SK-N-SH (cell line): Measurements from ENCODE around the gene LRCH4. TPM values are rescaled to one million over a fixed set of nuclear protein-coding genes. Genes with fewer than 3 reads are reported as not detected.

ENCODE experiments used
- CTCF ChIA-PET: fragments of 300-600, 350-600 bp; formaldehyde crosslinking; extraction: SDS; loops from one replicate; lab custom pipeline; 2021; lab: Yijun Ruan, JAX
- POLR2A ChIA-PET: fragments of 350-600 bp; sonication (Branson Sonifier 250); formaldehyde crosslinking; extraction: SDS; loops from one replicate; lab custom pipeline; 2020; ENCODE audit warnings: antibody characterized with exemption, inconsistent platforms; lab: Yijun Ruan, JAX
- DNase-seq: peaks from one replicate; pipeline ENCODE4 v3.0.0; 2012
- H2AFZ ChIP-seq: fragments of 200-600 bp; sonication (generic); 2 replicates; pipeline ENCODE4 v1.8.1; 2016; ENCODE audit warnings: antibody characterized with exemption, mild to moderate bottlenecking, low read depth
- H3F3A ChIP-seq: fragments of 200-600 bp; sonication (generic); replicated peaks from 2 replicates; pipeline ENCODE3; 2016; ENCODE audit warnings: antibody characterized with exemption, mild to moderate bottlenecking; ENCODE audit not compliant: insufficient read depth
- H3K27ac ChIP-seq, 2 experiments: fragments of 200-500 bp in 1 of 2; fragments of 200-600 bp in 1 of 2; sonication (Bioruptor generic) in 1 of 2; sonication (generic), shearing (Covaris generic) in 1 of 2; 2 replicates each; pipeline versions ENCODE4 v1.5.1 to v1.6.1; 2014 to 2016; ENCODE audit warnings: low read depth in 2 of 2, inconsistent platforms in 1 of 2, low read length in 1 of 2, mild to moderate bottlenecking in 1 of 2, mixed read lengths in 1 of 2
- H3K27me3 ChIP-seq: fragments of 200-600 bp; sonication (generic), shearing (Covaris generic); 2 replicates; pipeline ENCODE4 v1.6.1; 2016; ENCODE audit warnings: mixed run types; ENCODE audit not compliant: insufficient read depth
- H3K36me3 ChIP-seq, 2 experiments: fragments of 200-500 bp in 1 of 2; fragments of 200-600 bp in 1 of 2; sonication (Bioruptor generic) in 1 of 2; sonication (generic) in 1 of 2; replicated peaks in 1 of 2; 2 replicates each; pipeline versions ENCODE3 to v1.5.1; 2014 to 2016; ENCODE audit warnings: low read length in 1 of 2, mild to moderate bottlenecking in 1 of 2; ENCODE audit not compliant: insufficient read depth in 2 of 2, control insufficient read depth in 1 of 2
- H3K4me1 ChIP-seq, 2 experiments: fragments of 200-500 bp in 1 of 2; fragments of 200-600 bp in 1 of 2; sonication (Bioruptor generic) in 1 of 2; sonication (generic), shearing (Covaris generic) in 1 of 2; 2 replicates each; pipeline versions ENCODE4 v1.5.1 to v1.6.1; 2014 to 2016; ENCODE audit warnings: low read depth in 1 of 2, low read length in 1 of 2, mixed run types in 1 of 2; ENCODE audit not compliant: insufficient read depth in 2 of 2, control insufficient read depth in 1 of 2
- H3K4me2 ChIP-seq: fragments of 200-600 bp; sonication (generic), shearing (Covaris generic); 2 replicates; pipeline ENCODE4 v1.6.1; 2017; ENCODE audit warnings: mixed run types
- H3K4me3 ChIP-seq, 2 experiments: fragments of 200-500 bp in 1 of 2; fragments of 200-600 bp in 1 of 2; sonication (Bioruptor generic) in 1 of 2; sonication (generic), shearing (Covaris generic) in 1 of 2; 2 replicates each; pipeline versions ENCODE4 v1.5.1 to v1.8.1; 2014 to 2016; ENCODE audit warnings: low read depth in 2 of 2, inconsistent platforms in 1 of 2, low read length in 1 of 2, mild to moderate bottlenecking in 1 of 2, mixed read lengths in 1 of 2, moderate library complexity in 1 of 2
- H3K79me2 ChIP-seq: fragments of 200-600 bp; sonication (generic); 2 replicates; pipeline ENCODE4 v1.8.1; 2017; ENCODE audit warnings: mild to moderate bottlenecking; ENCODE audit not compliant: insufficient read depth
- H3K9ac ChIP-seq: fragments of 200-600 bp; sonication (generic); 2 replicates; pipeline ENCODE4 v1.6.1; 2017; ENCODE audit warnings: mixed run types
- H3K9me2 ChIP-seq: fragments of 200-600 bp; sonication (generic); 2 replicates; pipeline ENCODE4 v1.6.1; 2017; ENCODE audit warnings: mixed run types
- H3K9me3 ChIP-seq: fragments of 200-600 bp; sonication (generic); 2 replicates; pipeline ENCODE4 v1.6.1; 2017; ENCODE audit warnings: mixed run types, mild to moderate bottlenecking, moderate library complexity
- H4K20me1 ChIP-seq: fragments of 200-600 bp; sonication (generic); 2 replicates; pipeline ENCODE4 v1.6.1; 2017; ENCODE audit warnings: mild to moderate bottlenecking, mixed run types; ENCODE audit not compliant: insufficient read depth
- EP300 ChIP-seq, 2 experiments: IDR thresholded peaks; 2 replicates each; pipeline versions ENCODE4 v1.4.0 to v1.6.1; 2012; ENCODE audit warnings: borderline replicate concordance in 1 of 2, low read depth in 1 of 2, low read length in 1 of 2
- EZH2phosphoT487 ChIP-seq: fragments of 200-600 bp; sonication (generic); IDR thresholded peaks from 2 replicates; pipeline ENCODE4 v1.6.1; 2017; ENCODE audit warnings: low read depth, mixed run types, mild to moderate bottlenecking, antibody characterized with exemption, moderate library complexity, borderline replicate concordance
- FOSL2 ChIP-seq: IDR thresholded peaks from 2 replicates; pipeline ENCODE4 v1.4.0; 2012; ENCODE audit warnings: low read depth, mild to moderate bottlenecking, moderate library complexity, borderline replicate concordance
- FOXM1 ChIP-seq: IDR thresholded peaks from 2 replicates; pipeline ENCODE4 v1.4.0; 2012; ENCODE audit warnings: low read depth, mild to moderate bottlenecking
- IRF3 ChIP-seq: fragments of 150-350 bp; IDR thresholded peaks from 2 replicates; pipeline ENCODE4 v1.6.1; 2016; ENCODE audit warnings: mild to moderate bottlenecking, low read depth, low read length
- JUND ChIP-seq: IDR thresholded peaks from 2 replicates; pipeline ENCODE4 v1.4.0; 2012
- NFIC ChIP-seq: IDR thresholded peaks from 2 replicates; pipeline ENCODE4 v1.4.0; 2012; ENCODE audit warnings: borderline replicate concordance
- POLR2AphosphoS5 ChIP-seq: IDR thresholded peaks from 2 replicates; pipeline ENCODE4 v1.6.1; 2012; ENCODE audit warnings: low read depth, low read length
- RCOR1 ChIP-seq: fragments of 150-350 bp; IDR thresholded peaks from 2 replicates; pipeline ENCODE4 v1.6.1; 2017; ENCODE audit warnings: antibody characterized with exemption, low read length
- RXRA ChIP-seq: IDR thresholded peaks from 2 replicates; pipeline ENCODE4 v1.4.0; 2012; ENCODE audit warnings: low read depth, mild to moderate bottlenecking, borderline replicate concordance
- SIN3A ChIP-seq: IDR thresholded peaks from 2 replicates; pipeline ENCODE4 v1.6.1; 2012; ENCODE audit warnings: low read depth, mild to moderate bottlenecking, low read length, moderate library complexity, borderline replicate concordance
- SMC3 ChIP-seq: IDR thresholded peaks from 2 replicates; pipeline ENCODE4 v1.6.1; 2012; ENCODE audit warnings: low read depth, low read length, improper control_type of control experiment
- TAF1 ChIP-seq: IDR thresholded peaks from 2 replicates; pipeline ENCODE4 v1.6.1; 2012; ENCODE audit warnings: low read depth, mild to moderate bottlenecking, low read length, moderate library complexity, borderline replicate concordance
- TCF12 ChIP-seq: IDR thresholded peaks from 2 replicates; pipeline ENCODE4 v1.4.0; 2012
- WGBS: methylation state at CpG from one replicate; pipeline ENCODE4 v1.1.6; 2017; ENCODE audit warnings: low lambda C conversion rate; 5-methylcytosine and 5-hydroxymethylcytosine counted together
- polyA plus RNA-seq, 3 experiments: library from polyadenylated mRNA; depleted of rRNA; stranded (reverse); fragments of >200 nt; gene quantifications; 2 replicates each; pipeline ENCODE4 v1.2.3, GENCODE V29; 2012
- TF ChIP-seq, protein P1 (sequence below): IDR thresholded peaks from 2 replicates; pipeline ENCODE4 v1.4.0; 2012; ENCODE audit warnings: low read depth, borderline replicate concordance
- TF ChIP-seq, protein P2 (sequence below): fragments of 200-600 bp; sonication (generic); IDR thresholded peaks from 2 replicates; pipeline ENCODE4 v1.6.1; 2017; ENCODE audit warnings: antibody characterized with exemption, mild to moderate bottlenecking, moderate library complexity

Gene LRCH4
- polyA plus RNA-seq, 1 of the 3 experiments (the other 2 are of a cell fraction) = 29.8 TPM

GRCh38 chr7:100568896-100569844 lies 16.8 kb downstream of the LRCH4 start:
- H3K4me3 ChIP-seq = no peak overlapping the region
- CTCF ChIA-PET = interaction anchor here (0.6 to 7.4 kb wide), 12 partner anchors 8 to 168 kb away, joined by 3 to 149 read pairs (median 5); partner anchors contain the start of genes FBXO24, LRCH4 and PCOLCE

GRCh38 chr7:100568176-100568895 lies 17.6 kb downstream of the LRCH4 start:
- WGBS = 89% methylated on average over 7 of the region's 11 CpGs
- no peaks in the 10 kb centered on the region for H4K20me1 ChIP-seq
- no peak overlapping the region for H3K4me3 ChIP-seq
- no peaks in the 10 kb centered on the region for H3K9me2 ChIP-seq
- no peak overlapping the region for H3K27ac ChIP-seq
- no peaks in the 10 kb centered on the region for H3K27me3 ChIP-seq
- peaks cover 0 to 44% of the 10 kb centered on the region in 2 experiments; a peak in 1 of 4 replicates for H3K4me1 ChIP-seq
- ChIA-PET CTCF (interaction anchor here (0.6 to 16.6 kb wide), 15 partner anchors 9 to 167 kb away, joined by 3 to 398 read pairs (median 5); partner anchors contain the start of genes FBXO24, LRCH4, PCOLCE and SPACDR), POLR2A (no interaction called here)
- no peak overlapping the region for H3K9ac ChIP-seq
- no peaks in the 10 kb centered on the region for H3K79me2 ChIP-seq
- no peak overlapping the region for H2AFZ ChIP-seq
- H3K36me3 ChIP-seq = no peaks in the 10 kb centered on the region
- peak; percentile 38 for DNase-seq
- H3K4me2 ChIP-seq = no peak overlapping the region
- no peaks in the 10 kb centered on the region for H3K9me3 ChIP-seq
- peaks cover 9% of the 10 kb centered on the region for H3F3A ChIP-seq
- TF ChIP-seq FOSL2 (no peak), RCOR1 (no peak), IRF3 (no peak), TAF1 (no peak), RXRA (no peak), EZH2phosphoT487 (no peak), NFIC (no peak), TCF12 (no peak), SIN3A (no peak), JUND (no peak), EP300 (IDR thresholded peaks at IDR 0.05; ENCODE audit: borderline replicate concordance in 1 of 2, low read depth in 1 of 2, low read length in 1 of 2) (no peak)
- TF ChIP-seq, protein P1, sequence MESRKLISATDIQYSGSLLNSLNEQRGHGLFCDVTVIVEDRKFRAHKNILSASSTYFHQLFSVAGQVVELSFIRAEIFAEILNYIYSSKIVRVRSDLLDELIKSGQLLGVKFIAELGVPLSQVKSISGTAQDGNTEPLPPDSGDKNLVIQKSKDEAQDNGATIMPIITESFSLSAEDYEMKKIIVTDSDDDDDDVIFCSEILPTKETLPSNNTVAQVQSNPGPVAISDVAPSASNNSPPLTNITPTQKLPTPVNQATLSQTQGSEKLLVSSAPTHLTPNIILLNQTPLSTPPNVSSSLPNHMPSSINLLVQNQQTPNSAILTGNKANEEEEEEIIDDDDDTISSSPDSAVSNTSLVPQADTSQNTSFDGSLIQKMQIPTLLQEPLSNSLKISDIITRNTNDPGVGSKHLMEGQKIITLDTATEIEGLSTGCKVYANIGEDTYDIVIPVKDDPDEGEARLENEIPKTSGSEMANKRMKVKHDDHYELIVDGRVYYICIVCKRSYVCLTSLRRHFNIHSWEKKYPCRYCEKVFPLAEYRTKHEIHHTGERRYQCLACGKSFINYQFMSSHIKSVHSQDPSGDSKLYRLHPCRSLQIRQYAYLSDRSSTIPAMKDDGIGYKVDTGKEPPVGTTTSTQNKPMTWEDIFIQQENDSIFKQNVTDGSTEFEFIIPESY = no peak
- TF ChIP-seq, protein P2, sequence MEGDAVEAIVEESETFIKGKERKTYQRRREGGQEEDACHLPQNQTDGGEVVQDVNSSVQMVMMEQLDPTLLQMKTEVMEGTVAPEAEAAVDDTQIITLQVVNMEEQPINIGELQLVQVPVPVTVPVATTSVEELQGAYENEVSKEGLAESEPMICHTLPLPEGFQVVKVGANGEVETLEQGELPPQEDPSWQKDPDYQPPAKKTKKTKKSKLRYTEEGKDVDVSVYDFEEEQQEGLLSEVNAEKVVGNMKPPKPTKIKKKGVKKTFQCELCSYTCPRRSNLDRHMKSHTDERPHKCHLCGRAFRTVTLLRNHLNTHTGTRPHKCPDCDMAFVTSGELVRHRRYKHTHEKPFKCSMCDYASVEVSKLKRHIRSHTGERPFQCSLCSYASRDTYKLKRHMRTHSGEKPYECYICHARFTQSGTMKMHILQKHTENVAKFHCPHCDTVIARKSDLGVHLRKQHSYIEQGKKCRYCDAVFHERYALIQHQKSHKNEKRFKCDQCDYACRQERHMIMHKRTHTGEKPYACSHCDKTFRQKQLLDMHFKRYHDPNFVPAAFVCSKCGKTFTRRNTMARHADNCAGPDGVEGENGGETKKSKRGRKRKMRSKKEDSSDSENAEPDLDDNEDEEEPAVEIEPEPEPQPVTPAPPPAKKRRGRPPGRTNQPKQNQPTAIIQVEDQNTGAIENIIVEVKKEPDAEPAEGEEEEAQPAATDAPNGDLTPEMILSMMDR = no peak

More at GRCh38 chr7:100568896-100569844, 16.8 kb downstream of the LRCH4 start:
- Histone ChIP-seq H3K27ac (no peak overlapping the region), H3K79me2 (no peaks in the 10 kb centered on the region), H3K9me2 (no peaks in the 10 kb centered on the region), H3K36me3 (peaks cover 0 to 6% of the 10 kb centered on the region in 2 experiments), H4K20me1 (no peaks in the 10 kb centered on the region), H3K4me1 (peaks cover 0 to 42% of the 10 kb centered on the region in 2 experiments; a peak in 1 of 4 replicates), H3F3A (peaks cover 9% of the 10 kb centered on the region), H3K9me3 (no peaks in the 10 kb centered on the region), H3K4me2 (no peak overlapping the region), H3K9ac (no peak overlapping the region), H2AFZ (no peak overlapping the region), H3K27me3 (no peaks in the 10 kb centered on the region)
- TF ChIP-seq SMC3 = 0 out of 2 replicates have a peak, but pooled peaks have one; percentile 2
- TF ChIP-seq POLR2AphosphoS5 = 0 out of 2 replicates have a peak, but pooled peaks have one; percentile 7
- TF ChIP-seq, protein P2 = peak; percentile 51
- TF ChIP-seq FOXM1 = no peak
- POLR2A ChIA-PET = no interaction called here
- peak; percentile 79 for DNase-seq
- 70% methylated on average over 36 of the region's 36 CpGs for WGBS
